MM.1S (cell line): ENCODE data around the gene UTS2B.

ENCODE experiments used
- EZH2 ChIP-seq: fragments of 300-600 bp; sonication (generic); optimal IDR thresholded peaks from 2 replicates; pipeline ENCODE3; 2017; ENCODE audit warnings: low read depth, mild to moderate bottlenecking, antibody characterized with exemption, low read length, mixed read lengths
- TF ChIP-seq, protein P1 (sequence below): fragments of 300-600 bp; sonication (generic); IDR thresholded peaks from 2 replicates; pipeline ENCODE4 v1.5.1; 2016; ENCODE audit warnings: antibody characterized with exemption, low read length, mixed read lengths

DNA sequence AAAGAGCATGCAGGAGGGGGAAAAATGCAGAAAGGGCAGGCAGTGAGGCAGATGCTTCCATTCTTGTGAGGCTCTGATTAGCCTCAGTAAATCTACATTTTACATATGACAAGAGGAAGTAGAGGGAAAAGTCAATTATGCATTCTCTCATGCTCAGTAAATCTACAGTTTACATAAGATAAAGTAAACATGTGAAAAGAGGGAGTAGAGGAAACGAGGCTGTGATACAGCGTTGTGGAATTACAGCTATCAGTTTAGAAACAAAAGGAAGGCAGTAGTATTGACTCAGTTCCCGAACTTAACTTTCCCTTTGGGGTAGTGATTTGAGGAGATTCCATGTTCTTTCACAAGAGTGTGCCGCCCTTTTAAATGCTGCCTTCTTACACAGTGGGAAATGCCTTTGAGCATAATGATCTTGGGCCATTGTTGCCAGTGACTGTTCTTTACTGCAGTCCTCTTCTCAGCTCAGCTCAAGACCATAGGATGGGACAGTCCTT lies 92.0 kb downstream of the UTS2B start:
- TF ChIP-seq, protein P1, sequence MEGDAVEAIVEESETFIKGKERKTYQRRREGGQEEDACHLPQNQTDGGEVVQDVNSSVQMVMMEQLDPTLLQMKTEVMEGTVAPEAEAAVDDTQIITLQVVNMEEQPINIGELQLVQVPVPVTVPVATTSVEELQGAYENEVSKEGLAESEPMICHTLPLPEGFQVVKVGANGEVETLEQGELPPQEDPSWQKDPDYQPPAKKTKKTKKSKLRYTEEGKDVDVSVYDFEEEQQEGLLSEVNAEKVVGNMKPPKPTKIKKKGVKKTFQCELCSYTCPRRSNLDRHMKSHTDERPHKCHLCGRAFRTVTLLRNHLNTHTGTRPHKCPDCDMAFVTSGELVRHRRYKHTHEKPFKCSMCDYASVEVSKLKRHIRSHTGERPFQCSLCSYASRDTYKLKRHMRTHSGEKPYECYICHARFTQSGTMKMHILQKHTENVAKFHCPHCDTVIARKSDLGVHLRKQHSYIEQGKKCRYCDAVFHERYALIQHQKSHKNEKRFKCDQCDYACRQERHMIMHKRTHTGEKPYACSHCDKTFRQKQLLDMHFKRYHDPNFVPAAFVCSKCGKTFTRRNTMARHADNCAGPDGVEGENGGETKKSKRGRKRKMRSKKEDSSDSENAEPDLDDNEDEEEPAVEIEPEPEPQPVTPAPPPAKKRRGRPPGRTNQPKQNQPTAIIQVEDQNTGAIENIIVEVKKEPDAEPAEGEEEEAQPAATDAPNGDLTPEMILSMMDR = no peak
- no peak for TF ChIP-seq EZH2
